ENCODE results near the gene AIMP2. TPM values are rescaled to one million over a fixed set of nuclear protein-coding genes. Genes with fewer than 3 reads are reported as not detected.

Gene AIMP2
- total RNA-seq, 1 experiment from 2014 or later, result 96.3 TPM

- Histone ChIP-seq H3K9me3 (no peaks in the 10 kb centered on the region), H3K36me3 (ENCODE audit: control insufficient read depth, insufficient read depth, low read length) (peaks cover 6% of the 10 kb centered on the region), H3K4me3 (ENCODE audit: low read depth, low read length) (no peak overlapping the region), H3K27me3 (replicated peaks; ENCODE audit: control insufficient read depth, insufficient read depth, low read length) (no peaks in the 10 kb centered on the region), H3K4me1 (no peaks in the 10 kb centered on the region)
- CTCF ChIA-PET, result no interaction called here
- no TSS peak for BruUV-seq (replicated peaks)
- H3K36me3 Mint-ChIP-seq (ENCODE audit: insufficient read depth, unreplicated experiment), result peaks cover 93% of the 10 kb centered on the region
- no peaks in the 10 kb centered on the region for H3K9me3 Mint-ChIP-seq (ENCODE audit: unreplicated experiment)
- no peak overlapping the region for H3K27ac Mint-ChIP-seq (ENCODE audit: unreplicated experiment)
- TF ChIP-seq CTCF (IDR thresholded peaks at IDR 0.05; ENCODE audit: insufficient read depth in 1 of 2, low read depth in 1 of 2, low read length in 1 of 2, severe bottlenecking in 1 of 2, unreplicated experiment in 1 of 2), result no peak
- no peak overlapping the region for H3K4me3 Mint-ChIP-seq (ENCODE audit: unreplicated experiment)
- POLR2A ChIA-PET, result no interaction called here
- H3K27me3 Mint-ChIP-seq (ENCODE audit: insufficient read depth, unreplicated experiment), result no peaks in the 10 kb centered on the region
- intact Hi-C loops (cut with micrococcal nuclease; ENCODE audit: unreplicated experiment), result no loop called here
- no peaks in the 10 kb centered on the region for H3K4me1 Mint-ChIP-seq (ENCODE audit: low read depth, unreplicated experiment)
- no peak for DNase-seq
Observed at GRCh38 chr7:6032641-6033040, 23.6 kb downstream of the AIMP2 start.

- no peak for TF ChIP-seq CTCF (IDR thresholded peaks at IDR 0.05; ENCODE audit: insufficient read depth in 1 of 2, low read depth in 1 of 2, low read length in 1 of 2, severe bottlenecking in 1 of 2, unreplicated experiment in 1 of 2)
- H3K27me3 Mint-ChIP-seq (ENCODE audit: insufficient read depth, unreplicated experiment), result no peaks in the 10 kb centered on the region
- no peak overlapping the region for H3K4me3 Mint-ChIP-seq (ENCODE audit: unreplicated experiment)
- peaks cover 91% of the 10 kb centered on the region for H3K36me3 Mint-ChIP-seq (ENCODE audit: insufficient read depth, unreplicated experiment)
- no peaks in the 10 kb centered on the region for H3K9me3 Mint-ChIP-seq (ENCODE audit: unreplicated experiment)
- POLR2A ChIA-PET, result no interaction called here
- H3K4me1 Mint-ChIP-seq (ENCODE audit: low read depth, unreplicated experiment), result no peaks in the 10 kb centered on the region
- CTCF ChIA-PET, result no interaction called here
- Histone ChIP-seq H3K4me1 (no peaks in the 10 kb centered on the region), H3K9me3 (no peaks in the 10 kb centered on the region), H3K27me3 (replicated peaks; ENCODE audit: control insufficient read depth, insufficient read depth, low read length) (no peaks in the 10 kb centered on the region), H3K36me3 (ENCODE audit: control insufficient read depth, insufficient read depth, low read length) (peaks cover 9% of the 10 kb centered on the region), H3K4me3 (ENCODE audit: low read depth, low read length) (no peak overlapping the region)
- BruUV-seq (replicated peaks), result no TSS peak
- no peak for DNase-seq
- no peak overlapping the region for H3K27ac Mint-ChIP-seq (ENCODE audit: unreplicated experiment)
- intact Hi-C loops (cut with micrococcal nuclease; ENCODE audit: unreplicated experiment), result no loop called here
Observed at GRCh38 chr7:6035165-6035564, 26.1 kb downstream of the AIMP2 start.

GRCh38 chr7:6035686-6036085 is 26.6 kb downstream of the AIMP2 start:
- no peak overlapping the region for H3K4me3 ChIP-seq (ENCODE audit: low read depth, low read length)
- ChIA-PET CTCF (no interaction called here), POLR2A (no interaction called here)
- intact Hi-C loops (cut with micrococcal nuclease; ENCODE audit: unreplicated experiment), result no loop called here
- H3K4me1 ChIP-seq, result no peaks in the 10 kb centered on the region
- TF ChIP-seq CTCF (IDR thresholded peaks at IDR 0.05; ENCODE audit: insufficient read depth in 1 of 2, low read depth in 1 of 2, low read length in 1 of 2, severe bottlenecking in 1 of 2, unreplicated experiment in 1 of 2), result no peak
- no TSS peak for BruUV-seq (replicated peaks)
- no peaks in the 10 kb centered on the region for H3K27me3 Mint-ChIP-seq (ENCODE audit: insufficient read depth, unreplicated experiment)
- no peak overlapping the region for H3K27ac Mint-ChIP-seq (ENCODE audit: unreplicated experiment)
- no peaks in the 10 kb centered on the region for H3K27me3 ChIP-seq (replicated peaks; ENCODE audit: control insufficient read depth, insufficient read depth, low read length)
- no peaks in the 10 kb centered on the region for H3K4me1 Mint-ChIP-seq (ENCODE audit: low read depth, unreplicated experiment)
- H3K9me3 Mint-ChIP-seq (ENCODE audit: unreplicated experiment), result no peaks in the 10 kb centered on the region
- no peak for DNase-seq
- H3K9me3 ChIP-seq, result no peaks in the 10 kb centered on the region
- peaks cover 9% of the 10 kb centered on the region for H3K36me3 ChIP-seq (ENCODE audit: control insufficient read depth, insufficient read depth, low read length)
- no peak overlapping the region for H3K4me3 Mint-ChIP-seq (ENCODE audit: unreplicated experiment)
- H3K36me3 Mint-ChIP-seq (ENCODE audit: insufficient read depth, unreplicated experiment), result peaks cover 91% of the 10 kb centered on the region

All from Caco-2 (cell line).